ENCODE measurements around the gene CASKIN1.
"Not testable (repeated sequence)": the region's sequence is repeated elsewhere in the genome, so short reads cannot be mapped to it uniquely, and the experiment has no call there.

Gene CASKIN1

DNA sequence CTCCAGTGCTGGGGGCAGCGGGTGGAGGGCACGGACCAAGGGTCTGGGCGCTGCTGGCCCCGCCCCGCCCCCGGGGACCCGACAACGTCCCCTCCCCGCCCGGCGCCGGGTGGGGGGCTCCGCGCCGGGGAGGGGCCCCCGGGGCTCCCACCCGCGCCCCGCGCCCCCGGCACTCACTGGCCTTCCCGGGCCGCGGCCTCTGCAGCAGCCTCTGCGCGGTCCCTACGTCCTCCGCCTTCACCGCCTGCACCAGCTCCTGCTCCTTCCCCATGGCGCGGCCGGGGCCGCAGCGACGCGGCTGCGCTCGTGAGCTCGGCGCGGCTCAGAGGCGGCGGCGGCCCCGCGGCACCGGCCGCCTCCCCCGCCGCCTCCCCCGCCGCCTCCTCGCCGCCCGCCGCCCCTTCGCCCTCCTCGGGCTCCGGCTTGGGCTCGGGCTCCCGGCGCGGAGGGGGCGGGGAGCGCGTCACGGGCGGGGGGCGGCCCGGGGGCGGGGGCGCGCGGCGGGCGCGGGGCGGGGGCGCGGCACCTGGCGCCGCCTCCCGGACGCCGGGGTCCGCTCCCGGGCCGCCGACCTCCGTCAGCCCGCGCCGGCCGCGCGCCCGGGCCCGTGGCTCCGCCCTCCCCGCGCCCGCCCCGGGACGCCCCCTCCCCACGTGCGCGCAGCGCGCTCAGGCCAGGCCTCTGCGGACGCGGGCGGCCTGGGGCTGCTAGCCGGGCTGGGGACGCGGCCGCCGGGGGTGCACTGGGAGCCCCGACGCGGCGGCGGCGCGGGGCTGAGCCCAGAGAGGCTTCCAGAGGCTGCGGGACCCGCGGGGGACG is at the start of gene CASKIN1:
TSS of gene CASKIN1 (minus strand) at position 444 of the 819 bp plus-strand sequence. CDS start at position 271, 173 bp downstream.
- no peak for DNase-seq

DNA sequence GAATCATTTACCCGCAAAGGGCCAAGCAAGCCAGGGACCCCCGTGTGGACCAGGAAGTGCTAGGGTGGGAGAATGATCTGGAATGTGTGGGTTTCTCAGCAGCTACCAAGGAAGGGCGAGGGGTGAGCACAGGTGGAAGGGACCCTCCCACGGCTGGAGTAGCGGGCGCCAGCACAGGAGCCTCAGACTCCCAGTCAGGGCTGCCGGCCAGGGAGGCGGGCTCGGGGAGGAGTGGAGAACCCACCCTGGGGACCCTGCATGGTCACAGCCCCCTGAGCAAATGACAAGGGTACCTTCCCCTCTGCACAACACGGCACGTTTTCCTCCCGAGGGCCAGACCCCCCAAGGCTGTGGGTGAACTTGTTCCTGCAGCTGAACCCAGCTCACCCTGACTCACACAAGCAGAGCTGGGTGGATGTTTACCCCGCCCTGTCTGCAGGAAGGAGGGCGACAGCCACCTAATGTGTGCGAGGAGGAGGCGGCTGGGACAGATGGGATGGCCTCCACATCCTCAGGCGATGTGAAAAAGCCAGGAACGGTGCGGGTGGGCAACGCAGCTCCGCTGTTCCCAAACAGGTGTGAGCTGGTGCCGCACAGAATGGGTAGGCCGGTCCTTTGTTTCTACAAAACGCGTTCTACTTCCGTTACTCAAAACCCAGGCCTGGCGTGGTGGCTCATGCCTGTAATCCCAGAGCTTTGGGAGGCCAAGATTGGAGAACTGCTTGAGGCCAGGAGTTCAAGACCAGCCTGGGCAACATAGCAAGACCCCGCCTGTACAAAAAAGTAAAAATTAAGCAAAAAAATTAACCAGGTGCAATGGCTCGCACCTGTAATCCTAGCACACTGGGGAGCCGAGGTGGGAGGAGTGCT is 48.8 kb upstream of the CASKIN1 start:
- no peak for DNase-seq

- DNase-seq, result no peak
Observed at GRCh38 chr16:2244301-2244700, 47.9 kb upstream of the CASKIN1 start.

- DNase-seq, result no peak
Observed at GRCh38 chr16:2243781-2244180, 47.4 kb upstream of the CASKIN1 start.

DNA sequence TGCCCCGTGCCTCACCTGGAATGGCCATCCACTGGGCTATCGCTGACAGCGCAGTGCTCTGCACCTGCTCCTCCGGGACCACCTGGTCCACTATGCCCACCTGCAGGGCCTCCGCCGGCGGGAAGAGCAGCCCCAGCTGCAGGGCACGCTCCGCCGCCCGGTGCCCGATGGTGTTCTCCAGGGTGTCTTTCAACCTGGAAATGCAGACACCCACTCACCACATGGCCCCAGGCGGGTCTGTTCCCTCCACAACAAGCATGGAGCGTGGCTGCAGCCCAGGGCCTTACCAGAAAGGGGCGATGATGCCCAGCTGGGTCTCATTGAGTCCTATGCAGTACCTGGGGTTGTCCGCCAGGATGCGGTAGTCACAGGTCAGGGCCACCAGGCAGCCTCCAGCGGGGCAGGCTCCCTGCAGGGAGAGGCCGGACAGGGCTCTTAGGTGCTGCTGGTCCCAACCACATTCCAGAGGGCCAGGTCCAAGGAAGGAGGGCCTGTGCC is 46.7 kb upstream of the CASKIN1 start:
- DNase-seq, result no peak

DNA sequence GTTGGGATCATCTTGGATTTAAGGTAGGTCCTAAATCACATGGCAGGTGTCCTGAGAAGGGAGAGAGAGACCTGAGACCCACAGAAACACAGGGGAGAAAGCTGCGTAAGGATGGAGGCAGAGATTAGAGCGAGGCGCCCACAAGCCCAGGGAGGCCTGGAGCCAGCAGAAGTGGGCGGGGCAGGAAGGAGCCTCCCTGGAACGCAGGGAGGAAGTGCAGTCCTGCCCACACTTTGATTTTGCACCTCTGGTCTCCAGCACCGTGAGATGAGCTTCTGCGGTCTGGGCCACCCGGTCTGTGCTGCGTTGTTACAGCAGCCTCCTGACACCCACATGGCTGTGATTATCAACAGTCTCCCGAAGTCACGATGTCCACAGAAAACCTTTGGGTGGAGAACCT is 46.2 kb upstream of the CASKIN1 start:
- DNase-seq, result no peak

DNA sequence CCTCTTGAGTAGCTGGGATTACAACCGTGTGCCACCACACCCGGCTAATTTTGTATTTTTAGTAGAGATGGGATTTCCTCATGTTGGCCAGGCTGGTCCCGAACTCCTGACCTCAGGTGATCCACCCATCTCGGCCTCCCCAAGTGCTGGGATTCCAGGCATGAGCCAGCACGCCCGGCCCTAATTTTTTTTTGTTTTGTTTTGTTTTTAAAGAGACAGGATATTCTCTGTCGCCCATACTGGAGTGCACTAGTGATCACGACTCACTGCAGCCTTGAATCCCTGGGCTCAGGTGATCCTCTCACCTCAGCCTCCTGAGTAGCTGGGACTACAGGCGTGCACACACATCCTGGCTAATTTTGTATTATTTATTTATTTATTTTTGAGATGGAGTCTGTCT is 43.9 kb upstream of the CASKIN1 start:
- not testable (repeated sequence) for DNase-seq

DNA sequence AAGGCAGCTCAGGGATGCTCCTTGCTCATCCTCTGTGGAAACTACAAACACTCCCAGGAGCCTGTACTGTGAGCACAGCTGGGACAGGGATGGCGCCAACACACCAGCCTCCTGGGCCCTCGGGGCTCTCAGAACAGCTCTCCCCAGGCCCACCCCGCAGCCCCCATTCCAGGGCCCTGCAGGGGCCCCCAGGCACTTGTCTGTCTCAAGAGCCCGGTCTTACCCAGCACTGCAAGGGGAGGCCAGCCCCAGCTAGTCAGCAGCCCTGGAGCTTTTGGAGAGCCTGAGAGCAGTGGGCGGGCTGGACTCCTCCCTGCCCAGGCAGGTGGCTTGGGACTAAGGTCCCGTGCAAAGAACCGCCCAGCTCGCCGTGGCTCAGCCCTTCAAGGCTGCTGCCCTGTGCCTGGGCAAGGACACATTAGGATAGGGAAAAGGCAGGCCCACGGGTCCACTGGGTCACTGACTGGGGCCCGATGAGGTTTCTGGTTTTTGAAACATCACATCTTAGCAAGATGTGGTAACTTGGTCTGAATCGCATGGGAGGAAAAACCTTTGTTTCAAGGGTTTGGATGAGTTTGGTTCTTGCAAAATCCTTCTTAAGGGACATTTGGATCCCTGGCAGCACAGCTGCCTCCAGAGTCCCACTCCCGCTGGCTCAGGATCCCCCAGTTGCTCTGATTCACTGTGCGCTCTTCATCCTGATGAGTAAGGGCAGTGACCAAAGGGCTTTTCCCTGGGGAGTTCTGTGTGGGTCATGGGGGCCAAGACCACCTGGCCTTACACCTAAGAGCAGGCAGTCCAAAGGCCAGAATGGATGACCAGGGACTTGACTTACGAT is 42.7 kb upstream of the CASKIN1 start:
- DNase-seq, result no peak

GRCh38 chr16:2238150-2238837 is 41.9 kb upstream of the CASKIN1 start:
- DNase-seq, result no peak

- no peak for DNase-seq
Observed at GRCh38 chr16:2237493-2238149, 41.2 kb upstream of the CASKIN1 start.

DNA sequence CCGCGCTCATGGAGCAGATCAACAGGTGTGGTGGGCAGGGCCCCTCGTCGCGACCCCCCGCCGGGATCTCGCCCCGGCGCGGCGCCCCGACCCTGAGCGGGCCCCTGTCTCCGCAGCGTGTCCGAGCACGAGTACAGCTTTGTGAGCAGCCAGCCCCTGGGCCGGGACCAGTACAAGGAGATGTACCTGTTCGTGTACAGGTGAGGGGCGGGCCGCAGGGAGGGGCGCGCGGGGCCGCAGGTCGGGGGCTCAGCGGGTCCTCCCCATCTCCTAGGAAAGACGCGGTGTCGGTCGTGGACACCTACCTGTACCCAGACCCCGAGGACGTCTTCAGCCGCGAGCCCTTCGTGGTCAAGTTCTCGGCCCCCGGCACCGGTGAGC is 40.7 kb upstream of the CASKIN1 start:
- no peak for DNase-seq

DNA sequence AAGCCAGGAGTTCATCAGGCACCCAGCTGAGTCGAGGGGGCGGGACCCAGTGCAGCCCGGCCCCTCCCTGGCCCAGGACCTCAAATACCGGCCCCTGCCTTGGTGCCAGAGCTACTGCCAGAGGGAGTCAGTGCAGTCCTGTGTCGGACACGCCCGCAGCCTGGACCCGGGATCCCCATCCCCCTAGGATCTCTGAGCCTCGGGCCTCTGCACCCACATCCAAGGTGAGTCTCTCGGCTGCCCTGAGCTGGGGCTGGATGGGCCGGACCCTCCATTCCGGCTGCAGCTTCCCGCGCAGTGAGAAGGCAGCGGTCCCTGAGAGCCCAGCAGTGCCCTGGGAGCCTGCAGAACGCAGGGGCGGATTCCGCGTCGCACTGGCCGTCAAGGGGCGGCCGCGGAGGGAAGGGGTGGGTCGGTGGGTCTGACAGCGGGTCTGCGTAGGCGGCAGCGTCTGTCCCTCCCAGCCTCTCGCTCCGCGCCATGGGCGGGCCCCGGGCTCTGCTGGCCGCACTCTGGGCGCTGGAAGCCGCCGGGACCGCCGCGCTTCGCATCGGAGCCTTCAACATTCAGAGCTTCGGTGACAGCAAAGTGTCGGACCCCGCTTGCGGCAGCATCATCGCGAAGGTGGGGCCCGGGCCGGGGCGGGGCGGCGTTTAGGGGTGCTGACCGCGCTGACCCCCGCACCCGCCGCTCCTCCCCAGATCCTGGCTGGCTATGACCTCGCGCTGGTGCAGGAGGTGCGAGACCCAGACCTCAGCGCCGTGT is 40.1 kb upstream of the CASKIN1 start, which contains the start of gene DNASE1L2:
TSS of gene DNASE1L2 (plus strand) at position 108 of the 765 bp plus-strand sequence. CDS start at position 481, 373 bp downstream.
- DNase-seq, result no peak

DNA sequence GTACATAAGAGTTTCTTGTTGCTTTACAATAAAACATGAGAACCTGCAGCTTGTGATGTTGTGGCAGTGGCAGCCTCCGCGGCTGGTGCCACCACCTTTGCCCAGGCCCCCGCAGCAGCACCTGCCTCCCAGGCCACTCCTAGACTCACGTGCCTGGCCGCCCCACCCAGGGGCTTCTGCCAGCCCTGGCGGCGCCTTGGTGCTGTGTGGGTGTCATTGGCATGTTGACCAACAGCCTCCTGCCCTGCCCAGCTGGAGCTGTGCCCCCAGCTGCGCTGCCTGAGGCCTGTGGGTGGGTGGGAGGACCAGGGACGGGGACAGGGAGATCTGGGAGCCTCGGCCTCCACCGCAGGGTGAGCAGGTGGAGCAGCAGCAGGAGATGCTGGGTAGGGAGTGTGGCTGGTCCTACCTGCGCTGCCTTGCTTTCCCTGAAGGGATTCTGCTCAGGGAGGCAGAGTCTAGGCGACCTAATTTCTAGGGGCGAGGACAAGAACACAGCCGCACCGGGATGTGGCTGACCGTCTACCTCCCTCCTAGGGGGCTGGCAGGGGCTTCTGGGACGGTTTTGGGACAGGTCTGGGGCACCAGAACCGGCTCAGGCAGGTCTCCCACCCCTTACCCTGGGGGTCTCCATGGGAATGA is 39.4 kb upstream of the CASKIN1 start:
- DNase-seq, result peak; percentile 29

GRCh38 chr16:2235234-2235651 is 38.8 kb upstream of the CASKIN1 start:
- DNase-seq, result no peak

DNA sequence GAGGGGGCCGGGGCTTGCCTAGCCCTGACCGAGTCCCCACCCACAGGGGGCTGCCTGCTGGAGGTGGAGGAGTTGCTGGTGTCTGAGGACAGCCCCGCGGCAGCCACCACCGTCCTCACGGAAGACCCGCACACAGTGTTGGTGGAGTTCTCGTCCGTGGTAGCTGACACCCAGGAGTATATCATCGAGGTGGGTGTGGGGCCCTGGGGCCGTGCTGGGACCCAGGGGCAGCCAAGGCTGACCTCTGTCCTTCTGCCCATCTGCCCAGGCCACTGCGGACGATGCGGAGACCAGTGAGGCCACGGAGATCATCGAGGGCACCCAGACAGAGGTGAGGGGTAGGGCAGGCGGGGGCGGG is 38.4 kb upstream of the CASKIN1 start:
- no peak for DNase-seq

GRCh38 chr16:2233872-2234812 is 37.7 kb upstream of the CASKIN1 start:
- DNase-seq, result peak; percentile 95

- no peak for DNase-seq
Observed at GRCh38 chr16:2233046-2233775, 36.8 kb upstream of the CASKIN1 start.
